ENCODE results near the gene NDUFA8. TPM values are rescaled to one million over a fixed set of nuclear protein-coding genes. Genes with fewer than 3 reads are reported as not detected.

The NDUFA8 gene
- total RNA-seq, 4 donors from 2014 or later = 55.7 to 83.3 (median 76.1) TPM

- Histone ChIP-seq H3K4me1 (no peaks in the 10 kb centered on the region), H3K36me3 (no peaks in the 10 kb centered on the region), H3K27ac (replicated peaks in 1 of 4) (no peak overlapping the region), H3K4me3 (no peak overlapping the region), H3K9me3 (no peaks in the 10 kb centered on the region), H3K27me3 (no peaks in the 10 kb centered on the region)
- intact Hi-C loops (cut with DNase I) = no loop called here
- DNase-seq (ENCODE audit: extremely low spot score) = no peak
- 70% methylated on average over 9 of the region's 12 CpGs for WGBS
- TF ChIP-seq EP300 (IDR thresholded peaks at IDR 0.05) = no peak
- TF ChIP-seq, protein P1, sequence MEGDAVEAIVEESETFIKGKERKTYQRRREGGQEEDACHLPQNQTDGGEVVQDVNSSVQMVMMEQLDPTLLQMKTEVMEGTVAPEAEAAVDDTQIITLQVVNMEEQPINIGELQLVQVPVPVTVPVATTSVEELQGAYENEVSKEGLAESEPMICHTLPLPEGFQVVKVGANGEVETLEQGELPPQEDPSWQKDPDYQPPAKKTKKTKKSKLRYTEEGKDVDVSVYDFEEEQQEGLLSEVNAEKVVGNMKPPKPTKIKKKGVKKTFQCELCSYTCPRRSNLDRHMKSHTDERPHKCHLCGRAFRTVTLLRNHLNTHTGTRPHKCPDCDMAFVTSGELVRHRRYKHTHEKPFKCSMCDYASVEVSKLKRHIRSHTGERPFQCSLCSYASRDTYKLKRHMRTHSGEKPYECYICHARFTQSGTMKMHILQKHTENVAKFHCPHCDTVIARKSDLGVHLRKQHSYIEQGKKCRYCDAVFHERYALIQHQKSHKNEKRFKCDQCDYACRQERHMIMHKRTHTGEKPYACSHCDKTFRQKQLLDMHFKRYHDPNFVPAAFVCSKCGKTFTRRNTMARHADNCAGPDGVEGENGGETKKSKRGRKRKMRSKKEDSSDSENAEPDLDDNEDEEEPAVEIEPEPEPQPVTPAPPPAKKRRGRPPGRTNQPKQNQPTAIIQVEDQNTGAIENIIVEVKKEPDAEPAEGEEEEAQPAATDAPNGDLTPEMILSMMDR (IDR thresholded peaks at IDR 0.05) = no peak
- no peak for TF ChIP-seq POLR2A (IDR thresholded peaks at IDR 0.05; ENCODE audit: low read depth)
- no peak for TF ChIP-seq POLR2AphosphoS5 (IDR thresholded peaks at IDR 0.05)
These were observed 44.2 kb downstream of the NDUFA8 start for GRCh38 chr9:122115176-122116035.

DNA sequence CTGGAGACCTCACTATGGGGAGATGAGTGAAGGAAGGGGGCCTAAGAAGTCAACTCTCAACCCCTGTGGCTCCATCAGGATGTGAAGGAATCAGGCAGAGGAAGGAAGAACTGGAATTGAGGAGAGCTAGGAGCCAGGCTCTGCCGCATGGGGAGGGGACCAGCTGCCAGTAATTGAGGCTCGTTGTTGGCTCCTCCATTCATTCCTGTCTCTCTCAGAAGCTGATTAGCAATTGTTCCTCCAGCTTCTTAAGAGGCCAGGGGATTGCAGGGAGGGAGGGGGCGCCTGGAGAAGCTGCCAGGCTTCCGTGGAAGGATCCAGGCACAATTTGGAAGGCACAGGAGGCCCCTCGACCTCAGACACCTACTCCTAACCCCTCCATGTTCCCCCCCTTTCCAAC, 46.0 kb downstream of the NDUFA8 start:
- WGBS = 60% methylated on average over 5 of the region's 5 CpGs
- Histone ChIP-seq H3K9me3 (no peaks in the 10 kb centered on the region), H3K27me3 (no peaks in the 10 kb centered on the region), H3K4me1 (peaks cover 0 to 2% (median under 1%) of the 10 kb centered on the region in 4 donors), H3K27ac (replicated peaks in 1 of 4) (no peak overlapping the region), H3K36me3 (no peaks in the 10 kb centered on the region), H3K4me3 (no peak overlapping the region)
- no peak for DNase-seq (ENCODE audit: extremely low spot score)
- intact Hi-C loops (cut with DNase I) = no loop called here
- no peak for TF ChIP-seq EP300 (IDR thresholded peaks at IDR 0.05)
- TF ChIP-seq POLR2A (IDR thresholded peaks at IDR 0.05; ENCODE audit: low read depth) = no peak
- TF ChIP-seq, protein P1 (IDR thresholded peaks at IDR 0.05) = no peak
- TF ChIP-seq POLR2AphosphoS5 (IDR thresholded peaks at IDR 0.05) = no peak

- no peak for DNase-seq (ENCODE audit: extremely low spot score)
- Histone ChIP-seq H3K36me3 (no peaks in the 10 kb centered on the region), H3K4me1 (peaks cover 6 to 15% (median 12%) of the 10 kb centered on the region in 4 donors), H3K9me3 (no peaks in the 10 kb centered on the region), H3K4me3 (no peak overlapping the region), H3K27me3 (no peaks in the 10 kb centered on the region), H3K27ac (replicated peaks in 1 of 4) (no peak overlapping the region)
- WGBS = 90% methylated on average over 6 of the region's 6 CpGs
- TF ChIP-seq EP300 (IDR thresholded peaks at IDR 0.05) (no peak), POLR2AphosphoS5 (IDR thresholded peaks at IDR 0.05) (no peak), POLR2A (IDR thresholded peaks at IDR 0.05; ENCODE audit: low read depth) (no peak)
- intact Hi-C loops (cut with DNase I) = no loop called here
These were observed 47.3 kb downstream of the NDUFA8 start for GRCh38 chr9:122112238-122112637.

- Histone ChIP-seq H3K27ac (replicated peaks in 1 of 4) (no peak overlapping the region), H3K27me3 (no peaks in the 10 kb centered on the region), H3K9me3 (no peaks in the 10 kb centered on the region), H3K36me3 (no peaks in the 10 kb centered on the region), H3K4me3 (no peak overlapping the region), H3K4me1 (peaks cover 12 to 22% (median 19%) of the 10 kb centered on the region in 4 donors)
- TF ChIP-seq, protein P1 (IDR thresholded peaks at IDR 0.05) = no peak
- no peak for TF ChIP-seq EP300 (IDR thresholded peaks at IDR 0.05)
- TF ChIP-seq POLR2AphosphoS5 (IDR thresholded peaks at IDR 0.05) = no peak
- no peak for TF ChIP-seq POLR2A (IDR thresholded peaks at IDR 0.05; ENCODE audit: low read depth)
- DNase-seq (ENCODE audit: extremely low spot score) = no peak
- 85% methylated on average over 9 of the region's 9 CpGs for WGBS
- intact Hi-C loops (cut with DNase I) = no loop called here
These were observed 48.0 kb downstream of the NDUFA8 start for GRCh38 chr9:122111413-122112085.

All from esophagus muscularis mucosa (tissue), 4 donors.